ENCODE data around the gene SLC26A2. TPM values are rescaled to one million over a fixed set of nuclear protein-coding genes. Genes with fewer than 3 reads are reported as not detected.

The SLC26A2 gene
- total RNA-seq, 1 donor from 2014 or later = 4.3 TPM

- DNase-seq (ENCODE audit: missing footprints) (no peak), ATAC-seq (no peak)
- intact Hi-C loops (cut with DNase I) = no loop called here
Measured at GRCh38 chr5:149993471-149993870, 32.9 kb downstream of the SLC26A2 start.

GRCh38 chr5:149995385-149996204 is 35.0 kb downstream of the SLC26A2 start:
- intact Hi-C loops (cut with DNase I) = no loop called here
- ATAC-seq (peak; percentile 18), DNase-seq (ENCODE audit: missing footprints) (no peak)

GRCh38 chr5:149996205-149996890 is 35.8 kb downstream of the SLC26A2 start:
- DNase-seq (ENCODE audit: missing footprints) = no peak
- intact Hi-C loops (cut with DNase I) = no loop called here
- ATAC-seq = no peak

GRCh38 chr5:149998281-149998680 is 37.7 kb downstream of the SLC26A2 start:
- intact Hi-C loops (cut with DNase I) = no loop called here
- no peak for DNase-seq (ENCODE audit: missing footprints)
- ATAC-seq = no peak

- no peak for ATAC-seq
- intact Hi-C loops (cut with DNase I) = no loop called here
- no peak for DNase-seq (ENCODE audit: missing footprints)
Measured at GRCh38 chr5:149999359-149999758, 38.8 kb downstream of the SLC26A2 start.

GRCh38 chr5:149999866-150000255 is 39.3 kb downstream of the SLC26A2 start:
- intact Hi-C loops (cut with DNase I) = no loop called here
- DNase-seq (ENCODE audit: missing footprints) (no peak), ATAC-seq (no peak)

- ATAC-seq (peak; percentile 97), DNase-seq (ENCODE audit: missing footprints) (peak; percentile 94)
- intact Hi-C loops (cut with DNase I) = no loop called here
Measured at GRCh38 chr5:150000256-150000989, 39.9 kb downstream of the SLC26A2 start, which contains the start of the genes HMGXB3 and TIGD6. TSS of gene HMGXB3 (plus strand) at chr5:150000739. CDS start at chr5:150004853, 4,114 bp downstream. TSS of gene TIGD6 (minus strand) at chr5:150000654. CDS start at chr5:149996348, 4,306 bp downstream.

- DNase-seq (ENCODE audit: missing footprints) = peak; percentile 84
- ATAC-seq = peak; percentile 46
- intact Hi-C loops (cut with DNase I) = no loop called here
Measured at GRCh38 chr5:150000990-150001659, 40.6 kb downstream of the SLC26A2 start.

GRCh38 chr5:150001660-150002486 is 41.3 kb downstream of the SLC26A2 start:
- peak; percentile 27 for ATAC-seq
- intact Hi-C loops (cut with DNase I) = no loop called here

GRCh38 chr5:150006318-150006717 is 45.8 kb downstream of the SLC26A2 start:
- DNase-seq (ENCODE audit: missing footprints) (no peak), ATAC-seq (no peak)
- intact Hi-C loops (cut with DNase I) = no loop called here

More at GRCh38 chr5:150001660-150002486, 41.3 kb downstream of the SLC26A2 start:
- no peak for DNase-seq (ENCODE audit: missing footprints)

GRCh38 chr5:150007050-150007449 is 46.5 kb downstream of the SLC26A2 start:
- intact Hi-C loops (cut with DNase I) = no loop called here
- DNase-seq (ENCODE audit: missing footprints) = no peak
- ATAC-seq = no peak

- no peak for DNase-seq (ENCODE audit: missing footprints)
- intact Hi-C loops (cut with DNase I) = no loop called here
Measured at GRCh38 chr5:150009671-150010387, 49.3 kb downstream of the SLC26A2 start.

GRCh38 chr5:150013931-150014330 is 53.4 kb downstream of the SLC26A2 start:
- no peak for DNase-seq (ENCODE audit: missing footprints)
- no peak for ATAC-seq
- intact Hi-C loops (cut with DNase I) = no loop called here

More at GRCh38 chr5:150009671-150010387, 49.3 kb downstream of the SLC26A2 start:
- ATAC-seq = peak; percentile 52

- DNase-seq (ENCODE audit: missing footprints) (no peak), ATAC-seq (no peak)
- intact Hi-C loops (cut with DNase I) = no loop called here
Measured at GRCh38 chr5:150014456-150014855, 53.9 kb downstream of the SLC26A2 start.

GRCh38 chr5:150015415-150015814 is 54.9 kb downstream of the SLC26A2 start:
- intact Hi-C loops (cut with DNase I) = no loop called here
- ATAC-seq = no peak
- no peak for DNase-seq (ENCODE audit: missing footprints)

- ATAC-seq (no peak), DNase-seq (ENCODE audit: missing footprints) (no peak)
- intact Hi-C loops (cut with DNase I) = no loop called here
Measured at GRCh38 chr5:150016537-150016936, 56.0 kb downstream of the SLC26A2 start.

Measured in Right ventricle myocardium inferior (tissue), 1 donor.